Measurements from ENCODE around the gene FUT1.
A peak's percentile ranks its signal among the peaks of the same experiment; 100 is the strongest.

FUT1 gene

DNA sequence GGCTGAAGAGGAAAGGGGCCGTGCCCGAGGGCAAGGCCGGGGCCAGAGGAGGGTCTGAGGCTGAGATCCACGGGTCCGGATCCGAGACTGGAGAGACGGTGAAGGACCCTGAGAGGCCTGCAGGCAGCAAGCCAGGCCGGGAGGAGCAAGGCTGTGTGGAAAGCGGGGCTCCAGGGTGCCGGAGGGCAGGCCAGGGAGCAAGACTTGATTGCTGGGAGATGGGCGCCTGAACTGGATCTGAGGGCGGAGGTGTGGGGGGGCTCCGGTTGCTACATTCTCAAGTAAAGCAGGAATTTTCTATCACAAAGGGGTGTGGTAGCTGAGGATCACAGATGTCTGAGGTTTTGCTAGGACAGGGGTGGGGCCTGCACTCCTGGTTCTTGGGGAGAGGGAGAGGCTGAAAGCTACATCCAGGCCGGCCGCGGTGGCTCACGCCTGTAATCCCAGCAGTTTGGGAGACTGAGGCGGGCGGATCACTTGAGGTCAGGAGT is 36.7 kb downstream of the FUT1 start:
- DNase-seq, result no peak

DNA sequence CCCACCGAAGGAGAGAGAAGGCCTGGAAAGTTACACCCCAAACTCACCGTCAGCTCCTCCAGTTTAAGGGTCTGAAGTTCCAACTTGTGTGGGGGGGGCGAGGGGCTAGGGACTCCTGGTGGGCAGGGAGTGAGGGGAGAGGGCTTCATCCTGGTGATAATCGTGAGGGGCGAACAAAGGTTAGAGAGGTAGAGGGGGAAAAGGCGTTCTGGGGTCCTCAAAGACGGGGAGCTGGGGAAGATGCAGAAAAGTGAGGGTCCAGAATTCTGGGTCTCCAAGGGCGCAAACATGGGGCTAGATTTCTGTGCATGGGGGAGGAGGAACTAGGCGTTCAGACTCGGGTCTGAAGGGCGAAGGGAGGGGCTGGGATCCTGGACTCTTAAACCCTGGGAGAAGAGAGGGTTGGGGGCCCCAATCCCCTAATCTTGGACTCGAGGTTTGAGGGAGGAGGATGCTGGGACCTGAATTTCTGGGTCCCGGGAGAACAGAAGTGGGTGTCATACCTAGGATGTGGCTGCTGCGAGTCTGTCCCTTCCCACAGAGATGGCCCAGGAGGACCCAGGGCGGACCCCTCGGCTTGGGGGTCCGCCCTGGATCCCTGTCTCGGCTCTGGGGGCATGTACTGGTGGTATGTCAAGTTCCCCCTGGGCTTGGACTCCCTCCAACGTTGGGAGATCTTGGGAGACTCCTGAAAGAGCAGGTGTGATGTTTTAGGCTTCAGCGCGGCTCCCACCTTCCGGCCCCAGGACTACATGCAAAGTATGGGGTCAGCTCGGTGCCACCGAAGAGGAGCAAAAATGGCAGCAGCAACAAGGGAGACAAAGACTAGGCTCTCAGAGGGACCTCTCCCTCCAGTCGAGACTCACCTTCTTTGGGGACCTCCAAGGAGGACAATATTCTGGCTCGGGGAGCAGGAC is 37.4 kb downstream of the FUT1 start:
- DNase-seq, result no peak

GRCh38 chr19:48713864-48714755 is 38.3 kb downstream of the FUT1 start:
- DNase-seq, result peak; percentile 92

- DNase-seq, result no peak
These were observed 39.2 kb downstream of the FUT1 start for GRCh38 chr19:48713041-48713863.

DNA sequence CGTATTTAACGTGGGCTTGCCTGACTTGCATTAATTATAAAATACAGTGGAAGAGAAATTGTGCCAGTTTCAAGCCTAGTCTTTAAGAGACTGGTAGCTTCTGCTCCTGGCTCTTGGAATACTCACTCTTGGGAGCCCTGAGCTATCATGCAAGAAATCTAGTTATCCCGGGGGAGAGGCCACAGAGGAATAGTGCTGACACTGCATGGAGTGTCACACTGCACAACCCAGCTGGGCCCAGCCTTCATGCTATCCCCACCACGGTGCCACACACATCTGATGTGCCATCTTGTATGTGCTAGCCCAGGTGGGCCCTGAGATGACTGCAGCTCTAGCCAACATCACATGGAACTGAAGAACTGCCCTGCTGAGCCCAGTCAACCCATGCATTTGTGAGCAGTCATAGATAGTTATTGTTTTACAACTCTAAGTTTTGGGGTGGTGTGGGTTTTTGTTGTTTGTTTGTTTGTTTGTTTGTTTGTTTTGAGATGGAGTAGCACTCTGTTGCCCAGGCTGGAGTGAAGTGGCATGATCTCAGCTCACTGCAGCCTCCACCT is 41.3 kb downstream of the FUT1 start:
- DNase-seq, result no peak

DNA sequence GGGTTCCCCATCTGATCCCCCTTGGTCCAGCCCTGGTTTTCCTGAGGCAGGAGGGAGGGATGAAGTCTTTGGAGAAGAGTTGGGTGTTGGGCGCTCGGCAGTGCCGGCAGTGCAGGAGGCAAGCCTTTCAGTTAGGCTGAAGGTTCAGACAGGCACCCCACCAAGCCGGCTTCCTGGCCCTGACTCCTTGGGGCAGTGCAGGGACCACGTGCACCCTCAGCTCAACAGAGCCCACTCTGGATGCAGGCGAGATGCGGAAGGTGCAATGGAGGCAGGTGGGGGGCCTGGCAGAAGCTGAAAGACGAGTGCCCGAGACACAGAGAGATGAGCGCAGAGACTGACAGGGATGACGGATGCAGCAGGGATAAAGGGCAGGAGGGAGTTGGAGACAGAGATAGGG is 44.0 kb downstream of the FUT1 start:
- DNase-seq, result no peak

DNA sequence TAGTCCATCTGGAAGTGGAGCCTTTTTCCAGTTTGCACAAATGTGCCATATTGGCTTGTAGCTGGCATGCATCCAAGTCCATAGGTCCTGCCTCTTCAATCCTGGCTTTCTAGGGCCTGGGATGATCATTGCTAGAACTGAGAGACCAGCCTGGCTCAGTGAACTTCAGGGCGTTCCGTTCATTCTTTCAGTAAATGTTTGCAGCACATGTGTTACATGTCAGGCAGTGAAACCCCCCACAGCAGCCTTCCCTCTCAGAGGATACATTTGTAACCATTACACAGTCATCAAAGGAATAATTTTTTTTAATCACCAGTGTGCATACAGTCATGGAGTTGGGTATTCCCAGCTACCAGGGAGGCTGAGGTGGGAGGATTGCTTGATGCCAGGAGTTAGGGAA is 47.0 kb downstream of the FUT1 start:
- DNase-seq, result no peak

DNA sequence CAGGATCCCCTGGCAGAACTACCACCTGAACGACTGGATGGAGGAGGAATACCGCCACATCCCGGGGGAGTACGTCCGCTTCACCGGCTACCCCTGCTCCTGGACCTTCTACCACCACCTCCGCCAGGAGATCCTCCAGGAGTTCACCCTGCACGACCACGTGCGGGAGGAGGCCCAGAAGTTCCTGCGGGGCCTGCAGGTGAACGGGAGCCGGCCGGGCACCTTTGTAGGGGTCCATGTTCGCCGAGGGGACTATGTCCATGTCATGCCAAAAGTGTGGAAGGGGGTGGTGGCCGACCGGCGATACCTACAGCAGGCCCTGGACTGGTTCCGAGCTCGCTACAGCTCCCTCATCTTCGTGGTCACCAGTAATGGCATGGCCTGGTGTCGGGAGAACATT is 49.1 kb downstream of the FUT1 start:
- DNase-seq, result no peak

DNA sequence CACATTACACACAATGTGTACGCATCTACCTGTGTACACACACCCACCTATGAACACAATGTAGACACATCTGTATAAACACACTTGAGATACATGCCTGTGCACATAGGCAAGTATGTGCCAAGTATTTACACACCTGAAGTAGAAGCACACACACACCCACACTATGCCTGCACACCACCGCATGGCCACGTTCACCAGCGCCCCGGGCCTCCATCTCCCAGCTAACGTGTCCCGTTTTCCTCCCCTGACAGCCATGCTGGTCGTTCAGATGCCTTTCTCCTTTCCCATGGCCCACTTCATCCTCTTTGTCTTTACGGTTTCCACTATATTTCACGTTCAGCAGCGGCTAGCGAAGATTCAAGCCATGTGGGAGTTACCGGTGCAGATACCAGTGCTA is 49.7 kb downstream of the FUT1 start:
- DNase-seq, result no peak

DNA sequence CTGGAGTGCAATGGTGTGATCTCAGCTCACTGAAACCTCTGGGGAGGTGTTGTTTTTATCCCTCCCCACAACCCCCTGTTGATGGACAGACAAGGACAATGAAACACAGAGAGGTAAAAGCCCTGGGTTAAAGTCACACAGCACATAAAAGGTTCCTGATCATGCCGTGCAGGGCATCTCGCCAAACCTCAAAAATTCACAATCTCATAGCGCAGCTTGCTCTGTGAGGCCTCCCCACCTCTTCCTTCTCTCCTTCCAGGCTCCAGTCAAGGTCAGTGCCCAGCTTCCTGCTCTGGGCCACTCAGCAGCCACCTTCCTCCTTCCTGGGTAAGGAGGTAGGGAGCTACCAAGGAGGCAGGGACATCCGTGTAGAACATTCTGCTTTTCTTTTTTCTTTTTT is 54.4 kb downstream of the FUT1 start:
- DNase-seq, result no peak

Data from effector CD4-positive, alpha-beta T cell (primary cell).